ENCODE data around the gene GHR. TPM values are rescaled to one million over a fixed set of nuclear protein-coding genes. Genes with fewer than 3 reads are reported as not detected.

The GHR gene
- total RNA-seq, 2 experiments from 2014 or later: not detected

DNA sequence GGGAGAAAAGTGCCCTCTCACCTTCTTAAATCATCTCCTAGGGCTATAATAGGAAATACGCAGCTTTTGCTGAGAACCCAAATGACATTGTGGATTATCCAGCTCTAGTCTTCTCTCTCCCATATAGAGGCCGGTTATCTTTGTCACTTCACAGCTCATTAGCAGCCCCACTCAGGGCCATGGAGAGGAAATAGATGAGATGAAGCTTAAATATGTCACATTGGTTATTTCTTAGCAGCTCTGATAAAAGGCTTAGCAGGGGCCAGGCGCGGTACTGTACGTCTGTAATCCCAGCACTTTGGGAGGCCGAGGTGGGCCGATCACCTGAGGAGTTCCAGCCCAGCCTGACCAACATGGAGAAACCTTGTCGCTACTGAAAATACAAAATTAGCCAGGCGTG, 90.0 kb downstream of the GHR start:
- H3K36me3 Mint-ChIP-seq: no peaks in the 10 kb centered on the region
- no peak for ATAC-seq (ENCODE audit: low read depth)
- no peaks in the 10 kb centered on the region for H3K9me3 Mint-ChIP-seq
- no peak overlapping the region for H3K4me3 Mint-ChIP-seq
- no peaks in the 10 kb centered on the region for H3K27me3 Mint-ChIP-seq
- POLR2A ChIA-PET: no interaction called here
- no peak overlapping the region for H3K27ac Mint-ChIP-seq
- no peak for DNase-seq
- no peaks in the 10 kb centered on the region for H3K4me1 Mint-ChIP-seq

DNA sequence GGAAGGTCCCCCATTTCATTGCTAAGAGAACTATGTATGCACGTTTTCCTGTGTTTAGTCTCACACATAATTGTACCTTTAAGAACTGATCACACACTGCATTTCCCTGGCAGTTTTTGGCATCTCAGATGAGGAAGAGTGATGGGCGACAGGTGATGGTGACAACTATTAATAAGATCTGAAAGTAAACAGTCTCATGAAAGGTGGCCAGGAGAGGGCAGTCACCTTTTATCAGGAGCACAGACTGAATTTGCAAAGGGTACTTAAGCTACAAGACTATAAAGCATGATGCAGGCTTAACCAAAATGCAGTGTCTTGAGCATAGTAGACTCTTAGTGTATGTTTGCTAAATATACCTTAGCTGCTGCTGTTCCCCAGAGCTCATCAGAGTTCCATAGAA, 91.5 kb downstream of the GHR start:
- no peaks in the 10 kb centered on the region for H3K36me3 Mint-ChIP-seq
- no peaks in the 10 kb centered on the region for H3K9me3 Mint-ChIP-seq
- H3K4me1 Mint-ChIP-seq: no peaks in the 10 kb centered on the region
- POLR2A ChIA-PET: no interaction called here
- ATAC-seq (ENCODE audit: low read depth) (no peak), DNase-seq (no peak)
- no peak overlapping the region for H3K4me3 Mint-ChIP-seq
- no peaks in the 10 kb centered on the region for H3K27me3 Mint-ChIP-seq
- H3K27ac Mint-ChIP-seq: no peak overlapping the region

DNA sequence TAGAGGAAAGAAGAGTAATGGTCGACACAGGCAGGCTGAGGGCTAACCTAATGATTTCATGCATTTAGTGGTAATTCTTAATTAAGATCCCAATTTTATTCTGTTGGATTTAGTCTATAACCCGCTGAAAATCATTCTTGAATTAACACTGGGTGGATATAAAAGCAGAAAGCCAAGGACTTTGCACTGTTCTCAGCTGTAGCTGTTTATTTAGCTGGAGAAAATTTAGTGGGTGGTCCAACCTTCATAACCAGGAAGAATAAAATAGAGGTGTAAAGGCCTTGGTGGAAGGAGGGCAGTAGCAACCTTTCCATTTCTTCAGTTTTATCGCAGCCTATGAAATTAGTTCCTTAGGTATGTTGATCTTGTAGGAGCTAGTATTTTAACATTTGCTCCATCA, 92.3 kb downstream of the GHR start:
- POLR2A ChIA-PET: no interaction called here
- DNase-seq (no peak), ATAC-seq (ENCODE audit: low read depth) (no peak)
- Mint-ChIP-seq H3K4me1 (no peaks in the 10 kb centered on the region), H3K9me3 (no peaks in the 10 kb centered on the region), H3K4me3 (no peak overlapping the region), H3K27ac (no peak overlapping the region), H3K36me3 (no peaks in the 10 kb centered on the region), H3K27me3 (no peaks in the 10 kb centered on the region)

DNA sequence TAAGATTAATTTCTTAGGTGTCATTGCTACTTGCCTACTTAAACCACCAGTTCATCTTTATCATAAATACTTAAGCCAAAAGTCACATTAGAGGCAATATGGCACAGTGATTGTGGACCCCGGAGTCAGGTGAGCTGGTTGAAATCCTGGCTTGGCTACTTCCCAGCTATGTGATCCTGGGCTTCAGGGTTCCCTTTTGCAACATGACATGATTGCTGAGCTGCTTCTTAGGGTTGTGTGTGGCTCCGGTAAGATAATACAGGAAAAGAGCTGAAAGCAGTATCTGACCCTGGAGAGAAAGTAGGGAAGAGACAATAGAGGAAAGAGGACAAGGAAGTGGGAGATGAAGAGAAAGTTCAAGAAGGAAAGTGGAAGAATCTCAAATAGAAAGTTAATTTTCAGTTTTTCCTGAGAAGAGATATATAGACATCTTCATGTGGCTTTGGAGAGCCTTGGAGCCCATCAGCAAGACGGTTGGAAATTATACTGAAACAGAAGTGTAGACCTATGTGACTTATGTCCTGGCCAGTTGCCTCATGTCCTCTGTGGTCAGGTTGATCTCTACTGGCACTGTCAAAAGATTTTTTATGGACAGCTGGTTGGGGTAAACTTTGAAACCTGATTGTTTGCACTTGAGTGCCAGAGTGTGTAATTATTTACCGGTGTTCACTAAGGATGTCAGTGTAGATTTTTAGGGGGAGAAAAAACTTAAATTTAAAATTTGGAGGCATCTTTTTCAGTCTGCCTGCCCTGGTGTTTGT, 93.2 kb downstream of the GHR start:
- no peak for DNase-seq
- POLR2A ChIA-PET: no interaction called here
- Mint-ChIP-seq H3K27me3 (no peaks in the 10 kb centered on the region), H3K4me1 (no peaks in the 10 kb centered on the region), H3K4me3 (no peak overlapping the region), H3K9me3 (no peaks in the 10 kb centered on the region), H3K27ac (no peak overlapping the region), H3K36me3 (no peaks in the 10 kb centered on the region)
- no peak for ATAC-seq (ENCODE audit: low read depth)

DNA sequence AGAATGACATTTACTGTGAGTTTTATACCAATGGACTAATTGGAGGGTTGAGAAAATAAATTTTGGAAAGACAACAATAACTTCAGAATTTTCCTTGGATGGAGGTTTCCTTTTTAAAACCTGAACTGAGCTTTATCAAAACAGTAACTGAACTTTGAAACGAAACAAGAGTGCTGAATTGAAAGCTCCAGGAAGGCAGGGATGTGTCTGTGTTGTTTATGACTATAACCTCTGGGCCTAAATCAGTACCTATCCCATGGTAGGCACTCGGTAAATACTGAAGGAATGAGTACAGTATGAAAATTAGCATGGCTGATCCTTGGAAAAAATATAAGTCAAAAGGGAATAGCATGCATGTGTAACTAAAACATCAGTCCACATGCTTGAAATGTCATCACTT, 93.9 kb downstream of the GHR start:
- ATAC-seq (ENCODE audit: low read depth): no peak
- Mint-ChIP-seq H3K4me1 (no peaks in the 10 kb centered on the region), H3K9me3 (no peaks in the 10 kb centered on the region), H3K27me3 (no peaks in the 10 kb centered on the region), H3K27ac (no peak overlapping the region), H3K4me3 (no peak overlapping the region), H3K36me3 (no peaks in the 10 kb centered on the region)
- no peak for DNase-seq
- POLR2A ChIA-PET: no interaction called here

DNA sequence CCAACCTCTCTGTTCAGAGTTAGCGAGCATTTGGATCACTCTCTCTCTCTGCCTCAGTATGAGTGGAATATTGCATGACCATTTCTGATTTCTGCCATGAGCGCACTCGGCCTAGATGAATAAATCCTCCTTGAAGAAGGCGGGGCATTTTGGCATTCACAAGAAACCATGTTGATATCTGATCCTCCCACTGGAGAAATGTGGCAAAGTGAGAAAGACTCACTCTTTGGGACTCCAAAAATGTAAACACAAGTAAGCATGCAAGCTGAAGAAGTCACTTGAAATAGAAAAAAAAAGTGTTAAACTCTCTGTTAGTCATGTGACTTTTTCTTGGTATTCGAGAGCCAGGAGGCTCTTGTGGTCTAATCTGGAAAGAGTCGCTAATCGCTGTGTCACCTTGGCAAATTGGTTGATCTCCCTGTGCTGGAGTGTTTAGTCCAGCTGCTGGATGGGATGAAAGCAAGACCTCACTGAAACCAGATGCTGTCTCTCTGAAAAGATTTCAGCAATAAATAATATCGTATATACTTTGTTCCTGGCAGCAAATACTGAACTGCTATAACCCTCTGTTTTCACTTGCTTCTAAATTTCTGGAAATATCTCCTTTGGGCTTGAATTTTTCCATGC, 95.5 kb downstream of the GHR start:
- H3K36me3 Mint-ChIP-seq: no peaks in the 10 kb centered on the region

DNA sequence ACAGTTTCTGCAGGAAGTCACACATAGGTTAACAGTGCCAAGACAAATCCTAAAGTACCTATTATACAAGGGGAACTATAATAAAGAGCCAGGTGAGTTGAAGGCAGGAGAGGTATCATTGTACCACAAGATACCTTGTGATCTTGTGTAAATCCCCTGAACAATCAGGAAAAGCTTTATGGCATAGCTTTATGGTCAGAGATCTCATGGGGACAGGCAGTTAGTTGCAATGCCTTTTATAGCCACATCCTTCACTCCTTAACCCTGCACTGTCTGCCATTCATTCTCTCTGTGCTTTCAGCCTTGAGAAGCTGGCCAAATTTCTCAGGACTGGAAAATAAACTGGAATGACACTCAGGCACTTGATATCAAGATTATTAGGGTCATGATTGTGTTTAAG, 97.0 kb downstream of the GHR start:
- POLR2A ChIA-PET: no interaction called here

More for the DNA sequence above, 95.5 kb downstream of the GHR start:
- H3K4me1 Mint-ChIP-seq: no peaks in the 10 kb centered on the region
- no peak for ATAC-seq (ENCODE audit: low read depth)
- no peak overlapping the region for H3K4me3 Mint-ChIP-seq
- DNase-seq: no peak
- H3K27me3 Mint-ChIP-seq: peaks cover 5% of the 10 kb centered on the region
- H3K27ac Mint-ChIP-seq: no peak overlapping the region
- no peaks in the 10 kb centered on the region for H3K9me3 Mint-ChIP-seq
- POLR2A ChIA-PET: no interaction called here

DNA sequence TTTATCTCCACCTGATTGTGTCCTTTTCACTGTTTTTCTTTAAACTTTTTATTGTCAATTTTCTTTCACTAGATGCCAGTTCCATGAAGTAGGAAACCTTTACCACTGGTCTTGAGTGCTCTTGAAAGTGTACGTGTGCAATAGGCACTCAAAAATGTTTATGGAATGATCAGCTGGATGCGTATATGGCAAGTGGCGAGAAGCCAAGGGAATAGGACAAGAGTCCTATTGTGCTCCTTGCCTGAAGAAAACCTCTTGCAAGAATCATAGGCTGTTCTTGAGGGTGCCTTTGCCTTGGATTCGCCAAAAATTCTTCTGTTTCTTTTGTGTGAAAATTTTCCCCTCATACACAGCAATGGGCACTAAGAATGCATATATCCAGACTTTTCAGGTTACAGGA, 97.7 kb downstream of the GHR start:
- POLR2A ChIA-PET: no interaction called here
- no peaks in the 10 kb centered on the region for H3K36me3 Mint-ChIP-seq
- H3K4me1 Mint-ChIP-seq: no peaks in the 10 kb centered on the region
- ATAC-seq (ENCODE audit: low read depth): no peak
- no peaks in the 10 kb centered on the region for H3K9me3 Mint-ChIP-seq
- no peak for DNase-seq
- no peak overlapping the region for H3K4me3 Mint-ChIP-seq
- no peak overlapping the region for H3K27ac Mint-ChIP-seq
- peaks cover 5% of the 10 kb centered on the region for H3K27me3 Mint-ChIP-seq

More for the DNA sequence above, 97.0 kb downstream of the GHR start:
- Mint-ChIP-seq H3K4me1 (no peaks in the 10 kb centered on the region), H3K27me3 (peaks cover 5% of the 10 kb centered on the region), H3K4me3 (no peak overlapping the region), H3K9me3 (no peaks in the 10 kb centered on the region), H3K36me3 (no peaks in the 10 kb centered on the region), H3K27ac (no peak overlapping the region)
- ATAC-seq (ENCODE audit: low read depth) (no peak), DNase-seq (no peak)

DNA sequence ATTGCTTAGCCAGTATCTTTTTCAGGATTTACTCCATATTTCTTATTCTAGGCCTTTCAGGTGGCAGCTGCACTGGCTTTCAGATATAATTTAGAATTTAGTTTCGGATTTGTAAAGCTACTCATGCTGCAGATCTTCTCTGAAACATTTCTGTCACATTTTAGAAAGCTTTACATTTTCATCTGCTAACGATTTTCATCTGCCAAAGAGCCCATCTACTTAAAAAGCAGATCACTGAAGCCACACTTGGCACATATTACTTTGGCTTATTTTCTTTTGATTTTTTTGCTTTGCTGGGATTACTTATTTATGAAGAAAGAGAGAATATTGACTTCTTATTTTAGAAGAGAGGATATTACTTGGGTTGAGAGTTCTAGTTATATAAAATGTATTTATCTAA, 98.2 kb downstream of the GHR start:
- H3K9me3 Mint-ChIP-seq: no peaks in the 10 kb centered on the region
- H3K4me1 Mint-ChIP-seq: no peaks in the 10 kb centered on the region
- no peak for ATAC-seq (ENCODE audit: low read depth)

DNA sequence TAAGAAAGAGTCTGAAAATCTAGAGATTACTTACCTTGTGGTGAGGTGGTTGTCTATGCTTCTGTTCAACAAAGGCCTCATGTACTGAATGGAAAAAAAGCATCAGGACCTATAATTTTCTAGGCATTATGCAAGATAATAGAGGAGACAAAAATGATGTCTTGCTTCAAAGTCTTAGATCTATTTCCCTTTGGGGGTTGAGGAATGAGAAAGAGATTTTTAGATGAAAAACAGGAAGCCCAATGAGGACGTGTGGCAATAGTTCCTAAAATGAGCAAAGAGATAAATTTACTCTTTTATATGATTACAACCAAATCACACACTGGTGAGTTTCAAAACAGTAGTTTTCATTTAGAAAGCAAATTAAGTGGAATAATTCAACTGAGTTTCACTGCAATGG, 99.5 kb downstream of the GHR start:
- no peak for DNase-seq
- no peaks in the 10 kb centered on the region for H3K9me3 Mint-ChIP-seq
- no peak overlapping the region for H3K27ac Mint-ChIP-seq
- no peak for ATAC-seq (ENCODE audit: low read depth)
- POLR2A ChIA-PET: no interaction called here
- H3K4me1 Mint-ChIP-seq: no peaks in the 10 kb centered on the region
- peaks cover 5% of the 10 kb centered on the region for H3K27me3 Mint-ChIP-seq
- H3K4me3 Mint-ChIP-seq: no peak overlapping the region
- H3K36me3 Mint-ChIP-seq: no peaks in the 10 kb centered on the region

More for the DNA sequence above, 98.2 kb downstream of the GHR start:
- H3K4me3 Mint-ChIP-seq: no peak overlapping the region
- peaks cover 5% of the 10 kb centered on the region for H3K27me3 Mint-ChIP-seq
- POLR2A ChIA-PET: no interaction called here
- DNase-seq: no peak
- H3K36me3 Mint-ChIP-seq: no peaks in the 10 kb centered on the region
- H3K27ac Mint-ChIP-seq: no peak overlapping the region

DNA sequence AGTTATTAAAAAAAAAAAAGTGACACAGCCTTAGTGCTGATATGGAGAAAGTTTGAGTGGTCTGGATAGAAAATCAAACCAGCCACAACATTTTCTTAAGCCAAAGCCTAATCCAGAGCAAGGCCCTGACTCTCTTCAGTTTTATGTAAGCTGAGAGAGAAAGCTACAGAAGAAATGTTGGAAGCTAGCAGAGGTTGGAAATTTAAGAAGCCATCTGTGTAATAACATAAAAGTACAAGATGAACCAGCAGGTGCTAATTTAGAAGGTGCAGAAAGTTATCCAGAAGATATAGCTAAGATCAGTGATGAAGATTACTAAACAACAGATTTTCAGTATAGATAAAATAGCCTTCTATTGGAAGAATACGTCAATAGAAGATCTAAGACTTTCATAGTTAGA, 102.9 kb downstream of the GHR start:
- H3K27ac Mint-ChIP-seq: no peak overlapping the region
- H3K27me3 Mint-ChIP-seq: peaks cover 5% of the 10 kb centered on the region
- no peaks in the 10 kb centered on the region for H3K4me1 Mint-ChIP-seq
- DNase-seq: no peak
- H3K36me3 Mint-ChIP-seq: no peaks in the 10 kb centered on the region
- ATAC-seq (ENCODE audit: low read depth): no peak
- no peaks in the 10 kb centered on the region for H3K9me3 Mint-ChIP-seq
- no peak overlapping the region for H3K4me3 Mint-ChIP-seq
- POLR2A ChIA-PET: no interaction called here

DNA sequence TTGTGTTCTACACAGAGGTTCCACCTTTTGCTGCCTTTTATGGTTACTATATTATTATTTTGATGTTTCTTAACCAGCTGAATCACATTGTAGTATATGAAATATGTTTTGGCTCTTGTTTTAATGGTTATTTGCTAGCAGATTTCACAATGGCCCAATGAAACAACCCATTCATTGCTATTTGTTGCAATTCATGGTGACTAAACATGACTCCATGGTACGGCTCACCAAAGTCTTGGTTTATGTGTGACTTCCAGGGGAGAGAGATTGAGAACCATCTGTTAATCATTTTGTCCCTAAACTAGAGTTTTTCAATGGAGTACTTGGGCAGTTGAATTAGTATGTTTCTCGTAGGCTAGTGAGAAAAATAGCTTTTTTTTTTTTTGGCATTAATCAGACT, 108.4 kb downstream of the GHR start:
- POLR2A ChIA-PET: no interaction called here
- H3K4me1 Mint-ChIP-seq: no peaks in the 10 kb centered on the region
- ATAC-seq (ENCODE audit: low read depth): no peak
- H3K4me3 Mint-ChIP-seq: no peak overlapping the region
- H3K27ac Mint-ChIP-seq: no peak overlapping the region
- H3K27me3 Mint-ChIP-seq: no peaks in the 10 kb centered on the region
- no peak for DNase-seq
- H3K36me3 Mint-ChIP-seq: no peaks in the 10 kb centered on the region
- H3K9me3 Mint-ChIP-seq: no peaks in the 10 kb centered on the region

DNA sequence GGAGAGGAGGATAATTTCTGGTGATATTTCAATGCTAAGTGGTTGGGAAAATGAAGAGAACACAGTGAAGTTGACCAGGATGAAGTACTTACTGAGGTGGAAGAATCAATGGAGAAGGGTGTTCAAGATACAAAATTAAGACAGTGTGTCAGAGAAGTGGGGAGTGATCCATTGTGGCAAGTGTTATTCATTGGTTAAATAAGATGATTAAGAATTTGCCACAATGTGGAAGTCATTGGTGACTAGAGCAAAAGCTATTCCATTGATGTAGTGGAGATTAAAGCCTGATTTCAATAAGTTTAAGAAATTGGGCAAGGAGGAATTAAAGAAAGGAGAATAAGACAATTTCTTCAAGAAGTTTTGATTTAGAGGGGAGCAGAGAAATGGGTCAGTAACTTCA, 118.9 kb downstream of the GHR start:
- Mint-ChIP-seq H3K4me1 (no peaks in the 10 kb centered on the region), H3K36me3 (no peaks in the 10 kb centered on the region), H3K9me3 (peaks cover 3% of the 10 kb centered on the region), H3K4me3 (no peak overlapping the region), H3K27ac (no peak overlapping the region), H3K27me3 (no peaks in the 10 kb centered on the region)
- DNase-seq (no peak), ATAC-seq (ENCODE audit: low read depth) (no peak)
- POLR2A ChIA-PET: no interaction called here

DNA sequence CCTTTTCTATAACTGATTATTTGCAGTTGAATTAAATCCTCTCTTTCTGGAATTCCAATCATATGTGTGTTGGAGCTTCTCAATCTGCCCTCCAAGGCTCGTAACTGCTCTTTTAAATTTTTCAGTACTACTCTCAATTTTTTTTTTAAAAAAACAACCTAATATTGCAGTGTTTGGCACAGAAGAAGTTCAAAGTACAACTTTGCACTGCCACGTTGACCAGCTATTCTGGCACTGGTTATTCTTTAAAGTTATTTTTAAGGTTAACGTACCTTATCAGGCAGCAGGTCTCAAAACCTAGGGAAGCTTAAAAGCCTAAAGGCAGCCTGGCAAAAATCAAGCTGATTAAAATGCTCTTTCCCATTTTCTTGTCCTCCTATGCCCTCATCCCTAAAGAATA, 120.5 kb downstream of the GHR start:
- peaks cover 3% of the 10 kb centered on the region for H3K9me3 Mint-ChIP-seq

More for the DNA sequence above, 120.5 kb downstream of the GHR start:
- no peak overlapping the region for H3K4me3 Mint-ChIP-seq
- no peaks in the 10 kb centered on the region for H3K4me1 Mint-ChIP-seq
- no peaks in the 10 kb centered on the region for H3K27me3 Mint-ChIP-seq
- ATAC-seq (ENCODE audit: low read depth): no peak
- H3K36me3 Mint-ChIP-seq: no peaks in the 10 kb centered on the region
- POLR2A ChIA-PET: no interaction called here
- H3K27ac Mint-ChIP-seq: no peak overlapping the region
- DNase-seq: no peak

Data from activated naive CD8-positive, alpha-beta T cell treated with anti-CD3 and anti-CD28 coated beads, Interleukin-2, amount 10 ng/mL, durations not matched to agents 7 days and 5 days (primary cell).